Measurements from ENCODE around the gene EPS8L2.

DNA sequence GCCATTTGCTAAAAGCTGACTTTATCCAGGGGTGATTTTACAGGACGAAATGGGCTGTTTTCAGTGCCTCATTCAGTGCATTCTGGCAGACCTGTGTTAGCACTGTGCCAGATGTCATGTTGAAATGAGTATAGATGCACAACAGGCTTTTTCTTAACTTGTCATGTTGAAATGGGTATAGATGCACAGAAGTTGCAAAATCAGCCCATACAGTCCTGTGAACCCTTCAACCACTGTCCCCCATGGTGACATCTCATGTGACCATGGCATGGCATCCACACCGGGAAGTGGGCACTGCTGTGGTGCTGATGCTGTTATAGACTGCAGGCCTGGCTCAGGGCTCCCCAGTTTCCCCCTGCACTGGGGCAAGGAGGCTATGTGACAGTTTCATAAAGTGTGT, 43.7 kb downstream of the EPS8L2 start:
- TF ChIP-seq, protein P1, sequence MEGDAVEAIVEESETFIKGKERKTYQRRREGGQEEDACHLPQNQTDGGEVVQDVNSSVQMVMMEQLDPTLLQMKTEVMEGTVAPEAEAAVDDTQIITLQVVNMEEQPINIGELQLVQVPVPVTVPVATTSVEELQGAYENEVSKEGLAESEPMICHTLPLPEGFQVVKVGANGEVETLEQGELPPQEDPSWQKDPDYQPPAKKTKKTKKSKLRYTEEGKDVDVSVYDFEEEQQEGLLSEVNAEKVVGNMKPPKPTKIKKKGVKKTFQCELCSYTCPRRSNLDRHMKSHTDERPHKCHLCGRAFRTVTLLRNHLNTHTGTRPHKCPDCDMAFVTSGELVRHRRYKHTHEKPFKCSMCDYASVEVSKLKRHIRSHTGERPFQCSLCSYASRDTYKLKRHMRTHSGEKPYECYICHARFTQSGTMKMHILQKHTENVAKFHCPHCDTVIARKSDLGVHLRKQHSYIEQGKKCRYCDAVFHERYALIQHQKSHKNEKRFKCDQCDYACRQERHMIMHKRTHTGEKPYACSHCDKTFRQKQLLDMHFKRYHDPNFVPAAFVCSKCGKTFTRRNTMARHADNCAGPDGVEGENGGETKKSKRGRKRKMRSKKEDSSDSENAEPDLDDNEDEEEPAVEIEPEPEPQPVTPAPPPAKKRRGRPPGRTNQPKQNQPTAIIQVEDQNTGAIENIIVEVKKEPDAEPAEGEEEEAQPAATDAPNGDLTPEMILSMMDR (conservative IDR thresholded peaks at IDR 0.05; ENCODE audit: low read length) = no peak
- no peak for TF ChIP-seq EZH2phosphoT487 (IDR thresholded peaks at IDR 0.05; ENCODE audit: borderline replicate concordance)
